ENCODE results near the gene NKIRAS2.

The NKIRAS2 gene

GRCh38 chr17:42067371-42068091, 47.6 kb downstream of the NKIRAS2 start:
- no peaks in the 10 kb centered on the region for H3K36me3 ChIP-seq (ENCODE audit: control insufficient read depth in 2 of 2, insufficient read depth in 2 of 2, low read length in 2 of 2)
- H3K27me3 ChIP-seq (ENCODE audit: control insufficient read depth in 2 of 2, insufficient read depth in 2 of 2, low read length in 2 of 2), result peaks cover 12 to 21% of the 10 kb centered on the region in 2 donors
- no peak overlapping the region for H3K9ac ChIP-seq (ENCODE audit: low read depth in 1 of 2, low read length in 2 of 2)
- no peak overlapping the region for H3K27ac ChIP-seq (ENCODE audit: low read depth in 2 of 2, low read length in 2 of 2)
- H3K9me3 ChIP-seq (ENCODE audit: control insufficient read depth in 2 of 2, low read length in 2 of 2), result no peaks in the 10 kb centered on the region
- H3K4me1 ChIP-seq (ENCODE audit: control insufficient read depth in 2 of 2, insufficient read depth in 2 of 2, low read length in 2 of 2), result peaks cover 9 to 13% of the 10 kb centered on the region in 2 donors
- no peak overlapping the region for H3K4me3 ChIP-seq (ENCODE audit: low read length in 2 of 2)

DNA sequence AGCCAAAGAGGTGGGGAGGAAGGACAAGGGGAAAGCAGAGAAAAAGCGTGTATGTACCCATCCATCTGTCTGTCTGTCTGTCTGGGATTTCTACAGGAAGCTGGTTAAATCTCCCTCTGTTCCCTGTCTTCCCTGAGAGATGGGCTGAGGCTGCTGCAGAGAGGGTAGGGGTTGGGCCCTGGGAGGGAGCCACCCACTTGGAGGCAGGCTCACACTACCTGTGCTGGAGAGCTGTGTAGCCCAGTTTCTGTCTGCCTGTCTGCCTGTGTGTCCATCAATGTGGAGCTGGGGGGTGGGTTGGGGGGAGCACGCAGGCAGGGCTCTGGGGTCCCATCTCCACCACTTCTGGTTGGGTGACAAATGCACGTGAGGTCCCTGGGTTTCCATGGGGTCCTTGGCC, 49.1 kb downstream of the NKIRAS2 start:
- Histone ChIP-seq H3K27ac (ENCODE audit: low read depth in 2 of 2, low read length in 2 of 2) (no peak overlapping the region), H3K9me3 (ENCODE audit: control insufficient read depth in 2 of 2, low read length in 2 of 2) (no peaks in the 10 kb centered on the region), H3K36me3 (ENCODE audit: control insufficient read depth in 2 of 2, insufficient read depth in 2 of 2, low read length in 2 of 2) (no peaks in the 10 kb centered on the region), H3K9ac (ENCODE audit: low read depth in 1 of 2, low read length in 2 of 2) (no peak overlapping the region), H3K4me1 (ENCODE audit: control insufficient read depth in 2 of 2, insufficient read depth in 2 of 2, low read length in 2 of 2) (peaks cover 9 to 13% of the 10 kb centered on the region in 2 donors), H3K27me3 (ENCODE audit: control insufficient read depth in 2 of 2, insufficient read depth in 2 of 2, low read length in 2 of 2) (peaks cover 21 to 23% of the 10 kb centered on the region in 2 donors), H3K4me3 (ENCODE audit: low read length in 2 of 2) (no peak overlapping the region)

GRCh38 chr17:42071810-42072209, 51.9 kb downstream of the NKIRAS2 start:
- Histone ChIP-seq H3K36me3 (ENCODE audit: control insufficient read depth in 2 of 2, insufficient read depth in 2 of 2, low read length in 2 of 2) (no peaks in the 10 kb centered on the region), H3K9me3 (ENCODE audit: control insufficient read depth in 2 of 2, low read length in 2 of 2) (no peaks in the 10 kb centered on the region), H3K27ac (ENCODE audit: low read depth in 2 of 2, low read length in 2 of 2) (no peak overlapping the region), H3K4me3 (ENCODE audit: low read length in 2 of 2) (no peak overlapping the region), H3K4me1 (ENCODE audit: control insufficient read depth in 2 of 2, insufficient read depth in 2 of 2, low read length in 2 of 2) (peaks cover 9 to 13% of the 10 kb centered on the region in 2 donors), H3K9ac (ENCODE audit: low read depth in 1 of 2, low read length in 2 of 2) (no peak overlapping the region), H3K27me3 (ENCODE audit: control insufficient read depth in 2 of 2, insufficient read depth in 2 of 2, low read length in 2 of 2) (peaks cover 21 to 23% of the 10 kb centered on the region in 2 donors)

DNA sequence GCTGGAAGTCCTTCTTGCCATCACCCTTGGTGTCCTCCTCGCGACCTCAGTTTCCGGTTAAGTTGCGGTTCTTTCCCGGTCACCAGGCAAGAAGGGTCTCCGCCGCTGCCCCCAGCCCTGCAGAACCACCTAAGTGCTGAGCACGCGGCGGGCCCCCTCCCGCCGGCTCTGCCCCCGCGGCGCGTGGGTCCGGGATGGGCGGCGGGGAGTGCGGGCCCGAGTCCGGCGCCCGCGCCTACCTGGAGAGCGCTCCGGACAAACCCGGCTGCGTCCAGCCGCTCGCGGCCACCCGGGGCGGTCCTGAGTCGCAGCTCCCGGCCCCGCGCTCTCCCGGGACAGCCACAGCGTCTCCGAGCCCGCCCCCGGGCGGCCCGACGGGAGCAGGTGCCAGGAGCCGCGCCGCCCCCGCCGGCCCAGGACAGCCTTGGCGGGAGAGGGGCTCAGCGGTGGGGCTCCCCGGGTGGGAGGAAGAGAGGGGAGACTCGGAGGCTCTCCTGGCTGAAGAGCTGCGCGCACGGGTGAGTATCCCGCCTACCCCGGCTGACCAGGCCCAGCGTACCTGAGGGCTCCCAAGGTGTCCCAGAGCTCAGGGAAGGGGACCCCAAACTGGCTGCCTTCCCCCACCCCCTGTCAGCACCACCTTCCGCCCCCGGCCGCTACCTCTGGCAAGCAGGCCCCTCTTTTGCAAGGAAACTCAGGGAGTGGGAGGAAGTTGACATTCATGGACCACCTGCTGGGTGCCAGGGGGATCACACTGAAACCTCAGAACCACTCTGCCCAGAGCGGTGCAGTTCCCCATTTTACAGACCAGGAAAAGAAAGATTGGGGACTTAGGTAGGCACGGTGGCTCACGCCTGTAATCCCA, 52.7 kb downstream of the NKIRAS2 start:
- no peak overlapping the region for H3K27ac ChIP-seq (ENCODE audit: low read depth in 2 of 2, low read length in 2 of 2)
- no peak overlapping the region for H3K9ac ChIP-seq (ENCODE audit: low read depth in 1 of 2, low read length in 2 of 2)
- H3K27me3 ChIP-seq (ENCODE audit: control insufficient read depth in 2 of 2, insufficient read depth in 2 of 2, low read length in 2 of 2), result peaks cover 21 to 23% of the 10 kb centered on the region in 2 donors
- no peaks in the 10 kb centered on the region for H3K9me3 ChIP-seq (ENCODE audit: control insufficient read depth in 2 of 2, low read length in 2 of 2)
- H3K4me3 ChIP-seq (ENCODE audit: low read length in 2 of 2), result peak overlapping the region; percentile 10 to 26
- no peaks in the 10 kb centered on the region for H3K36me3 ChIP-seq (ENCODE audit: control insufficient read depth in 2 of 2, insufficient read depth in 2 of 2, low read length in 2 of 2)
- H3K4me1 ChIP-seq (ENCODE audit: control insufficient read depth in 2 of 2, insufficient read depth in 2 of 2, low read length in 2 of 2), result peaks cover 5 to 11% of the 10 kb centered on the region in 2 donors
